PFSK-1 (cell line): Measurements from ENCODE around the gene ATP11A.

Experiments
- FOXP2 ChIP-seq: optimal IDR thresholded peaks from 2 replicates; pipeline ENCODE3; 2011; ENCODE audit warnings: borderline replicate concordance, control low read depth, inconsistent platforms; ENCODE audit not compliant: insufficient read depth; ENCODE audit errors: extremely low read length, extremely low read depth
- POLR2AphosphoS5 ChIP-seq: IDR thresholded peaks from 2 replicates; pipeline ENCODE4 v1.6.1; 2012; ENCODE audit warnings: low read depth, mild to moderate bottlenecking, control low read depth, low read length, moderate library complexity
- REST ChIP-seq, 2 experiments: IDR thresholded peaks; 2 replicates each; pipeline versions ENCODE4 v1.6.1 to v1.8.0; 2011 to 2012; ENCODE audit warnings: low read depth in 2 of 2, low read length in 2 of 2, control low read depth in 1 of 2, inconsistent platforms in 1 of 2, mild to moderate bottlenecking in 1 of 2, moderate library complexity in 1 of 2; ENCODE audit not compliant: insufficient read depth in 1 of 2
- SIN3A ChIP-seq: IDR thresholded peaks from 2 replicates; pipeline ENCODE4 v1.6.1; 2012; ENCODE audit warnings: mild to moderate bottlenecking, low read length, moderate library complexity, borderline replicate concordance; ENCODE audit not compliant: insufficient read depth
- TAF1 ChIP-seq: IDR thresholded peaks from 2 replicates; pipeline ENCODE4 v1.6.1; 2012; ENCODE audit warnings: low read length, control low read depth, borderline replicate concordance; ENCODE audit not compliant: insufficient read depth

The ATP11A gene

GRCh38 chr13:112760435-112760834 lies 70.6 kb downstream of the ATP11A start:
- no peak for TF ChIP-seq REST (IDR thresholded peaks at IDR 0.05; ENCODE audit: insufficient read depth in 1 of 2, low read depth in 2 of 2, low read length in 2 of 2)
- no peak for TF ChIP-seq TAF1
- no peak for TF ChIP-seq POLR2AphosphoS5
- TF ChIP-seq SIN3A, result no peak
- no peak for TF ChIP-seq FOXP2

- TF ChIP-seq FOXP2, result no peak
- TF ChIP-seq REST (IDR thresholded peaks at IDR 0.05; ENCODE audit: insufficient read depth in 1 of 2, low read depth in 2 of 2, low read length in 2 of 2), result no peak
- no peak for TF ChIP-seq TAF1
- TF ChIP-seq SIN3A, result no peak
- TF ChIP-seq POLR2AphosphoS5, result no peak
Observed at GRCh38 chr13:112760931-112761330, 71.1 kb downstream of the ATP11A start.

- TF ChIP-seq TAF1, result no peak
- no peak for TF ChIP-seq FOXP2
- no peak for TF ChIP-seq SIN3A
- no peak for TF ChIP-seq POLR2AphosphoS5
- no peak for TF ChIP-seq REST (IDR thresholded peaks at IDR 0.05; ENCODE audit: insufficient read depth in 1 of 2, low read depth in 2 of 2, low read length in 2 of 2)
Observed at GRCh38 chr13:112761701-112762689, 72.2 kb downstream of the ATP11A start.

GRCh38 chr13:112762690-112763080 lies 72.8 kb downstream of the ATP11A start:
- no peak for TF ChIP-seq FOXP2
- TF ChIP-seq POLR2AphosphoS5, result no peak
- no peak for TF ChIP-seq SIN3A
- no peak for TF ChIP-seq TAF1
- no peak for TF ChIP-seq REST (IDR thresholded peaks at IDR 0.05; ENCODE audit: insufficient read depth in 1 of 2, low read depth in 2 of 2, low read length in 2 of 2)
